Astrocyte (in vitro differentiated cells and primary cell): ENCODE results near the gene ZC3HAV1. TPM values are rescaled to one million over a fixed set of nuclear protein-coding genes. Genes with fewer than 3 reads are reported as not detected.

Source experiments
- DNase-seq: peaks from one replicate; pipeline ENCODE4 v3.0.0-alpha.2; 2010; ENCODE audit warnings: low read depth
- FAIRE-seq: peaks from 2 replicates; lab custom pipeline; 2011; peaks lifted over from hg19 to GRCh38; lab: Jason Lieb, UNC
- H2AFZ ChIP-seq: 2 replicates; pipeline ENCODE4 v1.6.0; 2012; ENCODE audit warnings: low read depth, low read length, inconsistent platforms
- H3K27ac ChIP-seq: 2 replicates; pipeline ENCODE4 v1.5.1; 2011; ENCODE audit warnings: low read depth, low read length, inconsistent platforms
- H3K27me3 ChIP-seq: 2 replicates; pipeline ENCODE4 v1.6.0; 2011; ENCODE audit warnings: low read length, inconsistent platforms; ENCODE audit not compliant: insufficient read depth
- H3K36me3 ChIP-seq: 2 replicates; pipeline ENCODE4 v1.5.1; 2011; ENCODE audit warnings: low read length, inconsistent platforms; ENCODE audit not compliant: insufficient read depth
- H3K4me1 ChIP-seq: 2 replicates; pipeline ENCODE4 v1.5.1; 2011; ENCODE audit warnings: low read length, inconsistent platforms; ENCODE audit not compliant: insufficient read depth
- H3K4me2 ChIP-seq: 2 replicates; pipeline ENCODE4 v1.6.0; 2012; ENCODE audit warnings: low read length, inconsistent platforms
- H3K4me3 ChIP-seq: 2 replicates; pipeline ENCODE4 v1.5.1; 2011; ENCODE audit warnings: low read depth, mild to moderate bottlenecking, low read length, inconsistent platforms; ENCODE audit not compliant: insufficient read depth
- H3K79me2 ChIP-seq: 2 replicates; pipeline ENCODE4 v1.6.0; 2012; ENCODE audit warnings: mild to moderate bottlenecking, low read length, inconsistent platforms; ENCODE audit not compliant: insufficient read depth
- H3K9ac ChIP-seq: 2 replicates; pipeline ENCODE4 v1.6.0; 2012; ENCODE audit warnings: mild to moderate bottlenecking, low read length, inconsistent platforms
- H3K9me3 ChIP-seq: 2 replicates; pipeline ENCODE4 v1.5.1; 2012; ENCODE audit warnings: low read depth, mild to moderate bottlenecking, low read length, inconsistent platforms; ENCODE audit not compliant: insufficient read depth
- H4K20me1 ChIP-seq: 2 replicates; pipeline ENCODE4 v1.6.0; 2012; ENCODE audit warnings: low read length, inconsistent platforms; ENCODE audit not compliant: insufficient read depth
- H3K27ac Mint-ChIP-seq: one replicate; pipeline ENCODE4 v1.8.0; 2021; ENCODE audit warnings: mild to moderate bottlenecking, mixed read lengths; ENCODE audit not compliant: unreplicated experiment
- H3K27me3 Mint-ChIP-seq: one replicate; pipeline ENCODE4 v1.8.0; 2021; ENCODE audit warnings: low read depth, mixed read lengths; ENCODE audit not compliant: unreplicated experiment
- H3K36me3 Mint-ChIP-seq: one replicate; pipeline ENCODE4 v1.8.0; 2021; ENCODE audit warnings: low read depth, mixed read lengths; ENCODE audit not compliant: unreplicated experiment
- H3K4me1 Mint-ChIP-seq: one replicate; pipeline ENCODE4 v1.8.0; 2021; ENCODE audit warnings: low read depth, mixed read lengths; ENCODE audit not compliant: unreplicated experiment
- H3K4me3 Mint-ChIP-seq: one replicate; pipeline ENCODE4 v1.8.0; 2021; ENCODE audit warnings: mild to moderate bottlenecking, moderate library complexity, mixed read lengths; ENCODE audit not compliant: unreplicated experiment
- H3K9me3 Mint-ChIP-seq: one replicate; pipeline ENCODE4 v1.8.0; 2021; ENCODE audit warnings: mild to moderate bottlenecking, mixed read lengths; ENCODE audit not compliant: unreplicated experiment
- CTCF ChIP-seq: IDR thresholded peaks from 2 replicates; pipeline ENCODE4 v1.5.1; 2011; ENCODE audit warnings: low read depth, mild to moderate bottlenecking, inconsistent platforms, low read length, moderate library complexity; ENCODE audit not compliant: insufficient read depth
- EZH2 ChIP-seq: IDR thresholded peaks from 2 replicates; pipeline ENCODE4 v1.6.1; 2012; ENCODE audit warnings: mild to moderate bottlenecking, low read length, inconsistent platforms; ENCODE audit not compliant: insufficient read depth
- total RNA-seq: library from RNA; stranded (reverse); gene quantifications from 2 replicates; pipeline ENCODE4 v1.2.1, GENCODE V29; 2021

The ZC3HAV1 gene
- total RNA-seq, 1 donor from 2014 or later: 63.8 TPM

GRCh38 chr7:139011373-139011772 is 98.1 kb downstream of the ZC3HAV1 start:
- Histone ChIP-seq H3K9me3 (no peaks in the 10 kb centered on the region), H2AFZ (no peak overlapping the region), H4K20me1 (no peaks in the 10 kb centered on the region), H3K79me2 (no peaks in the 10 kb centered on the region), H3K36me3 (no peaks in the 10 kb centered on the region), H3K4me3 (no peak overlapping the region), H3K27ac (no peak overlapping the region), H3K4me2 (no peak overlapping the region), H3K4me1 (no peaks in the 10 kb centered on the region), H3K27me3 (no peaks in the 10 kb centered on the region), H3K9ac (no peak overlapping the region)
- TF ChIP-seq CTCF: no peak
- no peak for TF ChIP-seq EZH2
- DNase-seq (no peak), FAIRE-seq (no peak)
- Mint-ChIP-seq H3K4me3 (no peak overlapping the region), H3K4me1 (no peaks in the 10 kb centered on the region), H3K36me3 (peaks cover 5% of the 10 kb centered on the region), H3K9me3 (peaks cover 15% of the 10 kb centered on the region), H3K27ac (no peak overlapping the region), H3K27me3 (peaks cover 3% of the 10 kb centered on the region)

DNA sequence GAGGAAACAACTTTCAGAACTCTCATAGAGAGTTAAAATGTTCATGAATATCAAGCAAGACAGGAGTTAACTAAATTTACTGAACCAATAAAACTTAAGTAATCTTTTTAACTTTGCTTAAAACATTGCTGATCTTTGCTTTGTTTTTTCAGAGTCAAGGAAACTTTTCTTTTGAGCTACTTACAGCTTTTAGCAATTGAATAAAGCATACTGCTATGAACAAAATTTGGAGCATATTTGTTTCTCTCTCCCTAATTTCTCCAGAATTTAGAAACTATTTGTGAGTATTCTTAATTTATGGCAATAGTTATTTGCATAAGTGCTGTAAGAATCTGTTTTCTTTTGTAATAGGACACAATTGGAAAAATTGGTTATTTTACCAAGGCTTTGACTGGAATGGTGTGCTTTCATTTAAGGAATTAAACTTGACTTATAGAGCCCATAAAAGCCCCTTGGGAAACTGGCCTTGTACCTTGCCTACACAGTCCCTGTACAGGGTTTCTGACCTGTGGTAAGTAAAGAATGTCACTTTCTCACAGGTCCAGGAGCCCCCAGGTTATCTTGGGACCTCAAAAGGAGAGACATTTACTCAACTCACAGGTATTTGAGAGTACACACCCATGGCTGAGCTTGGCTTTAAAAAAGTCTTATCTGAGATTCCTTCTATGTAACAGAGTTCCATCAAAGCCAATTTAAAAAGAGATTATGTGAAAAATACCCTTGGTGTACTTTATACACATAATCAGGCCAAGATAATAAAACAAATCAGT is 105.0 kb downstream of the ZC3HAV1 start:
- Histone ChIP-seq H3K36me3 (no peaks in the 10 kb centered on the region), H3K4me2 (no peak overlapping the region), H3K4me3 (no peak overlapping the region), H3K9me3 (no peaks in the 10 kb centered on the region), H4K20me1 (no peaks in the 10 kb centered on the region), H2AFZ (no peak overlapping the region), H3K27me3 (peaks cover 2% of the 10 kb centered on the region), H3K27ac (no peak overlapping the region), H3K79me2 (no peaks in the 10 kb centered on the region), H3K9ac (no peak overlapping the region), H3K4me1 (no peaks in the 10 kb centered on the region)
- peaks cover 8% of the 10 kb centered on the region for H3K36me3 Mint-ChIP-seq
- FAIRE-seq: no peak
- H3K4me3 Mint-ChIP-seq: no peak overlapping the region
- no peaks in the 10 kb centered on the region for H3K27me3 Mint-ChIP-seq
- H3K27ac Mint-ChIP-seq: no peak overlapping the region
- H3K4me1 Mint-ChIP-seq: no peaks in the 10 kb centered on the region
- H3K9me3 Mint-ChIP-seq: peaks cover 21% of the 10 kb centered on the region
- TF ChIP-seq CTCF: no peak
- no peak for TF ChIP-seq EZH2
- DNase-seq: no peak

GRCh38 chr7:138999414-138999813 is 110.1 kb downstream of the ZC3HAV1 start:
- Mint-ChIP-seq H3K4me1 (no peaks in the 10 kb centered on the region), H3K36me3 (no peaks in the 10 kb centered on the region), H3K9me3 (peaks cover 9% of the 10 kb centered on the region), H3K4me3 (no peak overlapping the region), H3K27ac (no peak overlapping the region), H3K27me3 (no peaks in the 10 kb centered on the region)
- Histone ChIP-seq H3K27me3 (peaks cover 2% of the 10 kb centered on the region), H4K20me1 (no peaks in the 10 kb centered on the region), H3K4me1 (no peaks in the 10 kb centered on the region), H3K9ac (no peak overlapping the region), H3K4me3 (no peak overlapping the region), H3K4me2 (no peak overlapping the region), H3K36me3 (no peaks in the 10 kb centered on the region), H3K27ac (no peak overlapping the region), H2AFZ (no peak overlapping the region), H3K79me2 (no peaks in the 10 kb centered on the region), H3K9me3 (no peaks in the 10 kb centered on the region)
- TF ChIP-seq EZH2 (no peak), CTCF (no peak)
- DNase-seq (no peak), FAIRE-seq (no peak)
